ENCODE results near the gene HLA-C.
"Not testable (repeated sequence)": the region's sequence is repeated elsewhere in the genome, so short reads cannot be mapped to it uniquely, and the experiment has no call there.

HLA-C gene

GRCh38 chr6:31234101-31234500, 37.8 kb downstream of the HLA-C start:
- not testable (repeated sequence) for H3K36me3 ChIP-seq (ENCODE audit: control insufficient read depth, insufficient read depth, low read length); H3K27me3 ChIP-seq (ENCODE audit: control insufficient read depth, insufficient read depth, low read length); H3K9ac ChIP-seq (ENCODE audit: low read length); H3K27ac ChIP-seq (ENCODE audit: low read depth, low read length); H3K4me1 ChIP-seq (ENCODE audit: control insufficient read depth, insufficient read depth, low read length); H3K4me3 ChIP-seq (ENCODE audit: low read length)

- Histone ChIP-seq H3K9ac (ENCODE audit: low read length) (no peak overlapping the region), H3K27ac (ENCODE audit: low read depth, low read length) (no peak overlapping the region), H3K36me3 (ENCODE audit: control insufficient read depth, insufficient read depth, low read length) (no peaks in the 10 kb centered on the region), H3K4me1 (ENCODE audit: control insufficient read depth, insufficient read depth, low read length) (no peaks in the 10 kb centered on the region), H3K4me3 (ENCODE audit: low read length) (no peak overlapping the region), H3K27me3 (ENCODE audit: control insufficient read depth, insufficient read depth, low read length) (no peaks in the 10 kb centered on the region)
Observed at GRCh38 chr6:31228476-31228875, 43.4 kb downstream of the HLA-C start.

GRCh38 chr6:31227143-31227542, 44.7 kb downstream of the HLA-C start:
- no peaks in the 10 kb centered on the region for H3K27me3 ChIP-seq (ENCODE audit: control insufficient read depth, insufficient read depth, low read length)
- no peaks in the 10 kb centered on the region for H3K4me1 ChIP-seq (ENCODE audit: control insufficient read depth, insufficient read depth, low read length)
- H3K4me3 ChIP-seq (ENCODE audit: low read length): no peak overlapping the region
- H3K36me3 ChIP-seq (ENCODE audit: control insufficient read depth, insufficient read depth, low read length): no peaks in the 10 kb centered on the region
- H3K27ac ChIP-seq (ENCODE audit: low read depth, low read length): no peak overlapping the region
- H3K9ac ChIP-seq (ENCODE audit: low read length): no peak overlapping the region

DNA sequence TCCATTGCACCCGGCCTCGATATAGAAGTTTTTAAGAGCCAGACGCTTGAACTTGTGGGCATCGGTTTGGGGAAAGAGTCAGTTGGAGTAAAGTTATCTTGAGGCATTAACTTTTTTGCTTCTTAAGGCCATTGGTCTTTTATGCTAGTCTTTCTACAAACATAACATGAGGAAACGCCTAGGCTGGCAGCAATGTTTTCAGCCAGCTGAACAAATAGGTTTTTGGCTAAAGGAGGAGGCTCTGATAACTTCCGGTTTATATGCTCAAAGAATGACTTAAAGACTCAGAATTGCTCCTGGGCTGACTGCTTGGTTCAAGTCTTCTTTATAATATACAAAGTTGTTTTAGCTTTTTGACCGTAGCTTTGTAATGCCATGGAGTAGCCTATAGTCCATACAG, 46.2 kb downstream of the HLA-C start:
- Histone ChIP-seq H3K4me1 (ENCODE audit: control insufficient read depth, insufficient read depth, low read length) (no peaks in the 10 kb centered on the region), H3K27me3 (ENCODE audit: control insufficient read depth, insufficient read depth, low read length) (no peaks in the 10 kb centered on the region)

DNA sequence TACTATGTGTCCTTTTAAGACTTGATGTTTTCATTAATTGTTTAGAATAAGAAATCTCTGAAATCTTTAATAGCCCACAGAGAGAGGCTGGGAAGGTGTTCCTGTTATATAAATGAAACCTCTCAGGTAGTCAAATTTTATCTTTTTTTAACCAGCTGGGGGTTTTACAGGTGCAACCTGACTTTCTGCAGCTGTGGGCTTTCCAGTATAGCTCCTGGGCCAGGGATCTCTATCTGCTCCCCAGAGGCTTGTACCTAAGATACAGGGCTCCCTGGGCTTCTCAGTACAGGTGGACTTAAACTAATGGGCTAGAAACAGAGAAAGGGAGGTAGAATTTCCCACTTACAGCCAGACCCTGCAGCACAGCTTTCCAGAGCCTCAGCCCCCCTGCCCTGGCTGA, 49.4 kb downstream of the HLA-C start:
- no peaks in the 10 kb centered on the region for H3K36me3 ChIP-seq (ENCODE audit: control insufficient read depth, insufficient read depth, low read length)
- H3K27me3 ChIP-seq (ENCODE audit: control insufficient read depth, insufficient read depth, low read length): no peaks in the 10 kb centered on the region
- no peak overlapping the region for H3K27ac ChIP-seq (ENCODE audit: low read depth, low read length)
- no peak overlapping the region for H3K4me3 ChIP-seq (ENCODE audit: low read length)
- no peak overlapping the region for H3K9ac ChIP-seq (ENCODE audit: low read length)
- no peaks in the 10 kb centered on the region for H3K4me1 ChIP-seq (ENCODE audit: control insufficient read depth, insufficient read depth, low read length)

More for the DNA sequence above, 46.2 kb downstream of the HLA-C start:
- Histone ChIP-seq H3K4me3 (ENCODE audit: low read length) (no peak overlapping the region), H3K9ac (ENCODE audit: low read length) (no peak overlapping the region), H3K36me3 (ENCODE audit: control insufficient read depth, insufficient read depth, low read length) (no peaks in the 10 kb centered on the region), H3K27ac (ENCODE audit: low read depth, low read length) (no peak overlapping the region)
